H1 (cell line): ENCODE results near the gene FIZ1. TPM values are rescaled to one million over a fixed set of nuclear protein-coding genes. Genes with fewer than 3 reads are reported as not detected.
A peak's percentile ranks its signal among the peaks of the same experiment; 100 is the strongest.

Experiments
- ATF3 ChIP-seq: IDR thresholded peaks from 2 replicates; pipeline ENCODE4 v1.6.1; 2011; ENCODE audit warnings: low read depth, mild to moderate bottlenecking, low read length; ENCODE audit not compliant: insufficient read depth
- BACH1 ChIP-seq: IDR thresholded peaks from 2 replicates; pipeline ENCODE4 v1.6.1; 2012; ENCODE audit warnings: low read length, improper control_type of control experiment
- CHD1 ChIP-seq: IDR thresholded peaks from 2 replicates; pipeline ENCODE4 v1.6.1; 2012; ENCODE audit warnings: low read depth, low read length, improper control_type of control experiment
- CREB1 ChIP-seq: IDR thresholded peaks from 2 replicates; pipeline ENCODE4 v1.6.1; 2012; ENCODE audit warnings: inconsistent platforms
- EP300 ChIP-seq, 2 experiments: IDR thresholded peaks; 1 replicate in 1 of 2; 2 replicates in 1 of 2; pipeline ENCODE4 v1.6.1; 2011 to 2012; ENCODE audit warnings: low read depth in 2 of 2, low read length in 2 of 2, mild to moderate bottlenecking in 2 of 2, borderline replicate concordance in 1 of 2, inconsistent platforms in 1 of 2, moderate library complexity in 1 of 2
- GTF2F1 ChIP-seq: IDR thresholded peaks from 2 replicates; pipeline ENCODE4 v1.6.1; 2012; ENCODE audit warnings: low read depth, low read length, improper control_type of control experiment, borderline replicate concordance
- MAFK ChIP-seq: IDR thresholded peaks from 2 replicates; pipeline ENCODE4 v1.6.1; 2012; ENCODE audit warnings: low read depth, mild to moderate bottlenecking, improper control_type of control experiment, low read length
- MAX ChIP-seq: IDR thresholded peaks from 2 replicates; pipeline ENCODE4 v1.6.1; 2012; ENCODE audit warnings: inconsistent platforms
- NANOG ChIP-seq: IDR thresholded peaks from 2 replicates; pipeline ENCODE4 v1.6.1; 2011; ENCODE audit warnings: low read length, low read depth, mild to moderate bottlenecking, inconsistent platforms; ENCODE audit not compliant: insufficient read depth, poor library complexity, severe bottlenecking
- PHF8 ChIP-seq: fragments of 200-600 bp; sonication (generic); conservative IDR thresholded peaks from 2 replicates; pipeline ENCODE4 v1.7.1; 2012; ENCODE audit warnings: low read depth, mild to moderate bottlenecking, inconsistent platforms, low read length, moderate library complexity
- POU5F1 ChIP-seq: IDR thresholded peaks from 2 replicates; pipeline ENCODE4 v1.6.1; 2011; ENCODE audit warnings: low read depth, mild to moderate bottlenecking, low read length, moderate library complexity
- RFX5 ChIP-seq: IDR thresholded peaks from 2 replicates; pipeline ENCODE4 v1.6.1; 2011; ENCODE audit warnings: low read depth, low read length, improper control_type of control experiment, borderline replicate concordance
- RNF2 ChIP-seq: fragments of 200-900, 300-1000 bp; sonication (generic); IDR thresholded peaks from 2 replicates; pipeline ENCODE4 v1.7.1; 2016; ENCODE audit warnings: borderline replicate concordance, low read depth, mild to moderate bottlenecking, antibody characterized with exemption, low read length; ENCODE audit not compliant: poor library complexity, severe bottlenecking; ENCODE audit errors: missing control alignments
- RXRA ChIP-seq: IDR thresholded peaks from 2 replicates; pipeline ENCODE4 v1.6.1; 2011; ENCODE audit warnings: low read depth, mild to moderate bottlenecking, low read length, moderate library complexity; ENCODE audit not compliant: insufficient read depth
- SIX5 ChIP-seq: IDR thresholded peaks from 2 replicates; pipeline ENCODE4 v1.6.1; 2011; ENCODE audit warnings: mild to moderate bottlenecking, low read depth, low read length
- TCF12 ChIP-seq: IDR thresholded peaks from 2 replicates; pipeline ENCODE4 v1.6.1; 2011; ENCODE audit warnings: low read depth, mild to moderate bottlenecking, low read length
- TEAD4 ChIP-seq: IDR thresholded peaks from 2 replicates; pipeline ENCODE4 v1.6.1; 2012; ENCODE audit warnings: low read depth, low read length, inconsistent platforms, mixed read lengths
- YY1 ChIP-seq: IDR thresholded peaks from 2 replicates; pipeline ENCODE4 v1.6.1; 2011; ENCODE audit warnings: low read depth, mild to moderate bottlenecking, low read length
- ZNF274 ChIP-seq: IDR thresholded peaks from 2 replicates; pipeline ENCODE4 v1.7.0; 2012; ENCODE audit warnings: low read length, borderline replicate concordance; ENCODE audit errors: extremely low read depth
- polyA plus RNA-seq, 7 experiments: library from polyadenylated mRNA; depleted of rRNA in 3 of 7; stranded (reverse) in 5 of 7; unstranded in 2 of 7; fragments of >200 nt in 5 of 7; fragments of 200-250 nt in 2 of 7; gene quantifications; 1 replicate in 5 of 7; 2 replicates in 1 of 7; 4 replicates in 1 of 7; pipeline versions ENCODE4 v1.2.1 to v1.2.3, GENCODE V29; 2011 to 2013; ENCODE audit warnings: missing spikeins in 2 of 7, mixed read lengths in 2 of 7
- total RNA-seq: library from RNA; stranded (reverse); fragmentation: NEBNext Ultra II Directional; extraction: Animal tissue kit (Norgen Biotek cat#: 25700); gene quantifications from 2 replicates; pipeline ENCODE4 v1.2.1, GENCODE V29; 2021

Gene FIZ1
- total and polyA plus RNA-seq, 2 of the 8 experiments (the other 6 are each of a cell fraction or from before 2014, with no cell fraction given), result 9.1 to 18.5 TPM

- TF ChIP-seq NANOG (no peak), YY1 (0 out of 2 replicates have a peak, but pooled peaks have one; percentile 38), PHF8 (0 out of 2 replicates have a peak, but pooled peaks have one; percentile 13), MAFK (no peak), EP300 (IDR thresholded peaks at IDR 0.05; ENCODE audit: borderline replicate concordance in 1 of 2, low read depth in 2 of 2, low read length in 2 of 2) (no peak), TEAD4 (no peak), SIX5 (no peak), TCF12 (no peak), RFX5 (no peak), CREB1 (no peak), CHD1 (no peak), ZNF274 (no peak), BACH1 (no peak), POU5F1 (no peak), GTF2F1 (no peak), RXRA (no peak), MAX (peak; percentile 36; the same call in 1 of the 2 replicates), RNF2 (no peak), ATF3 (no peak)
Observed at GRCh38 chr19:55585658-55586339, 13.5 kb downstream of the FIZ1 start (continued).
